Neutrophil (primary cell): ENCODE measurements around the gene ASTN2.

ENCODE experiments used
- H3K27ac ChIP-seq: fragments of 200-600 bp; sonication (generic); 2 replicates; pipeline ENCODE4 v1.5.1; 2016; ENCODE audit warnings: mild to moderate bottlenecking, moderate library complexity
- H3K27me3 ChIP-seq: fragments of 200-600 bp; sonication (generic); 2 replicates; pipeline ENCODE4 v1.6.0; 2016; ENCODE audit warnings: mild to moderate bottlenecking
- H3K36me3 ChIP-seq: fragments of 200-600 bp; sonication (generic); 2 replicates; pipeline ENCODE4 v1.5.1; 2017
- H3K4me1 ChIP-seq, 2 experiments: fragments of 200-600 bp in 1 of 2; sonication (generic) in 1 of 2; 1 replicate in 1 of 2; 2 replicates in 1 of 2; pipeline versions ENCODE4 v1.5.1 to v1.6.1; 2013 to 2016; ENCODE audit warnings: low read depth in 1 of 2, low read length in 1 of 2, mild to moderate bottlenecking in 1 of 2, moderate library complexity in 1 of 2; ENCODE audit not compliant: control insufficient read depth in 1 of 2, insufficient read depth in 1 of 2
- H3K4me3 ChIP-seq, 2 experiments: fragments of 200-600 bp in 1 of 2; sonication (generic) in 1 of 2; 1 replicate in 1 of 2; 2 replicates in 1 of 2; pipeline ENCODE4 v1.5.1; 2013 to 2016; ENCODE audit warnings: low read depth in 1 of 2, low read length in 1 of 2, mild to moderate bottlenecking in 1 of 2, moderate library complexity in 1 of 2
- H3K9me3 ChIP-seq: fragments of 200-600 bp; sonication (generic); 2 replicates; pipeline ENCODE4 v1.5.1; 2016
- TF ChIP-seq, protein P1 (sequence below): fragments of 200-600 bp; sonication (generic); IDR thresholded peaks from 2 replicates; pipeline ENCODE4 v1.5.1; 2016; ENCODE audit warnings: antibody characterized with exemption

Gene ASTN2

DNA sequence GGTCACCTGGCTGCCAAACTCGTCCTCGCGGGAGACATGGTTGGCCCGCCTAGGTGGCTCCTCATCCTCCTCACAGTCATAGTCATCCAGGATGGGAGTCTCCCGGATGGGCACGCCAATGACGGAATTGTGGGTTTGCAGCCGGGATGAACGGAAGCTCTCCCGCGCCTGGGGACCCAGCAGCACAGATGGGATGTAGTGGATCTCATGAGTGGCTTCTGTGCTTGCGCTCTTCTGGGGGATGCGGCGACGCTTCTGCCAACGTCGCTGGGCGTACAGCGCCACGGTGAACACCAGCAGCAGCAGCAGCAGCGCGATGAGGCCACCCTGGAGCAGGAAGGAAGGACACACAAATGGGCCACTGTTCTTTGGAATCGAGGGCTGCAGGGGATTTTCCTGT is 200.4 kb downstream of the ASTN2 start:
- Histone ChIP-seq H3K4me1 (no peaks in the 10 kb centered on the region), H3K27ac (no peak overlapping the region), H3K27me3 (no peaks in the 10 kb centered on the region), H3K9me3 (no peaks in the 10 kb centered on the region), H3K4me3 (no peak overlapping the region), H3K36me3 (no peaks in the 10 kb centered on the region)
- TF ChIP-seq, protein P1, sequence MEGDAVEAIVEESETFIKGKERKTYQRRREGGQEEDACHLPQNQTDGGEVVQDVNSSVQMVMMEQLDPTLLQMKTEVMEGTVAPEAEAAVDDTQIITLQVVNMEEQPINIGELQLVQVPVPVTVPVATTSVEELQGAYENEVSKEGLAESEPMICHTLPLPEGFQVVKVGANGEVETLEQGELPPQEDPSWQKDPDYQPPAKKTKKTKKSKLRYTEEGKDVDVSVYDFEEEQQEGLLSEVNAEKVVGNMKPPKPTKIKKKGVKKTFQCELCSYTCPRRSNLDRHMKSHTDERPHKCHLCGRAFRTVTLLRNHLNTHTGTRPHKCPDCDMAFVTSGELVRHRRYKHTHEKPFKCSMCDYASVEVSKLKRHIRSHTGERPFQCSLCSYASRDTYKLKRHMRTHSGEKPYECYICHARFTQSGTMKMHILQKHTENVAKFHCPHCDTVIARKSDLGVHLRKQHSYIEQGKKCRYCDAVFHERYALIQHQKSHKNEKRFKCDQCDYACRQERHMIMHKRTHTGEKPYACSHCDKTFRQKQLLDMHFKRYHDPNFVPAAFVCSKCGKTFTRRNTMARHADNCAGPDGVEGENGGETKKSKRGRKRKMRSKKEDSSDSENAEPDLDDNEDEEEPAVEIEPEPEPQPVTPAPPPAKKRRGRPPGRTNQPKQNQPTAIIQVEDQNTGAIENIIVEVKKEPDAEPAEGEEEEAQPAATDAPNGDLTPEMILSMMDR = no peak

DNA sequence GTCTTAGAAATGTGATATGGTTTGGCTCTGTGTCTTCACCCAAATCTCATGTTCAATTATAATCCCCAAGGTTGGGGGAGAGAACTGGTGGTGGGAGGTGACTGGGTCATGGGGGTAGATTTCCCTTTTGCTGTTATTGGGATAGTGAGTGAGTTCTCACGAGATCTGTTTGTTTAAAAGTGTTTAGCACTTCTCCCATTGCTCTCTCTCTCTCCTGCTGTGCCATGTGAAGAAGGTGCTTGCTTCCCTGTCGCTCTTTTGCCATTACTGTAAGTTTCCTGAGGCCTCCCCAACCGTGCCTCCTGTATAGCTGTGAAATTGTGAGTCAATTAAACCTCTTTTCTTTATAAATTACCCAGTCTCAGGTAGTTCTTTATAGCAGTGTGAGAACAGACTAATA is 203.6 kb downstream of the ASTN2 start:
- H3K9me3 ChIP-seq = peaks cover 7% of the 10 kb centered on the region
- no peak overlapping the region for H3K4me3 ChIP-seq
- no peaks in the 10 kb centered on the region for H3K36me3 ChIP-seq
- TF ChIP-seq, protein P1 = no peak
- H3K4me1 ChIP-seq = no peaks in the 10 kb centered on the region
- no peaks in the 10 kb centered on the region for H3K27me3 ChIP-seq
- no peak overlapping the region for H3K27ac ChIP-seq

DNA sequence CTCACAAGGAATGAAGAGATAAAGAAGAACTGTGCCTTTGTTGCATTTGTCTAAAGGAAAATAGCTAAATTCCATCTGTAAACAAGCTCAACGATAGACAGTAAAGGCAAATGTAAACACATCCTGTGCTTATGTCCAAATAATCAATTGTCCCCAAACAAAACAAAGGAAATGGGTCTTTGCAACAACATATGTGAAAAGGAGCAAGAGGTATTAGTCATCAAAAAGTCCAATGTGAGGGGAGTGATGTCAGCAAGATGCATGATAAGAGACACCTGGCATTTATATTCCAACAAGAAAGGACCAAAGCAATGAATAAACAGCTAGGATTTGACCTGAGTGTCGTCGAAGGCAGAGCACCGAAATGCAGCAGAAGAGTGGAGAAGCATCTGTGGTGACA is 209.1 kb downstream of the ASTN2 start:
- Histone ChIP-seq H3K27ac (no peak overlapping the region), H3K9me3 (peaks cover 7% of the 10 kb centered on the region), H3K27me3 (no peaks in the 10 kb centered on the region), H3K4me1 (no peaks in the 10 kb centered on the region), H3K36me3 (no peaks in the 10 kb centered on the region), H3K4me3 (no peak overlapping the region)
- TF ChIP-seq, protein P1 = no peak

DNA sequence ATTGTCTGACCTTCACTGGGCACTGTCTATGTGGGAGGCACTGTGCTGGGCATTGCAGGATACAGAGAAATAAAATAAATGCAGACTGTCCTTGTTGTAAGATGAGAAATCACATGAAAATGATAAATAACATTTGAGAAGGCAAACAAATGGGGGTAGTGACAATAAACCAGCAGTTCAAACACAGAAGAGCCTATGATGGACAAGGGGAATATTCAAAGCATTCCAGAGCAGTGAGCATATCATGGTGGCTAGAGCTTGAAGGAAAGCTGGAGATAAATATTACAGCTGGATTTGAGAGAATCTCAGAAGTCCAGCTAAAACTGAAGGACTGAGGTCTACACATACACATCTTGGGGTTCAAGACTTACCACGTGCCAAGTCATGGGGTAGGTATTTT is 209.9 kb downstream of the ASTN2 start:
- H3K27ac ChIP-seq = no peak overlapping the region
- no peaks in the 10 kb centered on the region for H3K4me1 ChIP-seq
- peaks cover 7% of the 10 kb centered on the region for H3K9me3 ChIP-seq
- no peaks in the 10 kb centered on the region for H3K36me3 ChIP-seq
- no peaks in the 10 kb centered on the region for H3K27me3 ChIP-seq
- H3K4me3 ChIP-seq = no peak overlapping the region
- TF ChIP-seq, protein P1 = no peak

DNA sequence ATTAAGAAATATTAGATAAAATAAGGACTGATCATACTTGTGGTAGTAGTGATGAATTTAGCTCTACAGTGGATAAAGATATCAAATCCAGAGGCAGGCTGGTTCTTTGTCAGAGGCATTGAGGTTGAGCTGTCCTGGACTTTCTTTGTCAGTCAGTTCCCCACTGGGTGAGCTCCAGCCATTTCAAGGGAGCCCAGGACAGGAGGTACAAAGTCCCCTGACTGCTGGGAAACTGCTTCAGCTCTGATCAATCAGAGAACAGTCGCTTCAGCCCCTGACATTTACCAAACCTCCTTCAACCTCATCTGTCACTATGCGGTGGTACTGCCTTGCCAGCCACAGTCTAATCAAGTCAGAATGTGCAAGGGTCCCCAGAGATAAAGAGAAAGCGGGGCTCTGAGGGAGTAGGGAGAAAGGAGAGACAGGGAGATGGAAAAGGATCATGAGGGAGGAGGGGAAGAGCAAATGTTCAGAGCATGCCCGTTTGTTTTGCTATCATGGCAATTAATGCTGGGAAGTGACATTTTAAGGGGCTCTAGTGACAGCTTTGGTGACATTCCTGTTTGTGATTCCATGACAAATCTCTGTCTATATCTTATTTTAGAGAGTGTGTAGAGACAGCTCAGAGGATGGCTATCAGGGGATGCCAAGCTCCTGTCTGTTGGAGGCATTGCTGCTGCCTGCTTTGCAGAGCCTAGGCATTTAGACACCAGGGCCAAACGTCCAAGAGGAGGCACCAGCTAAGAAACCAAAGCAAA is 223.2 kb downstream of the ASTN2 start:
- Histone ChIP-seq H3K4me3 (no peak overlapping the region), H3K36me3 (no peaks in the 10 kb centered on the region), H3K9me3 (no peaks in the 10 kb centered on the region), H3K4me1 (no peaks in the 10 kb centered on the region), H3K27me3 (no peaks in the 10 kb centered on the region), H3K27ac (no peak overlapping the region)
- TF ChIP-seq, protein P1 = no peak
